Measurements from ENCODE around the gene IL1A. TPM values are rescaled to one million over a fixed set of nuclear protein-coding genes. Genes with fewer than 3 reads are reported as not detected.

The IL1A gene
- total RNA-seq, 4 donors from 2014 or later: 0.13 TPM; not detected in 3

DNA sequence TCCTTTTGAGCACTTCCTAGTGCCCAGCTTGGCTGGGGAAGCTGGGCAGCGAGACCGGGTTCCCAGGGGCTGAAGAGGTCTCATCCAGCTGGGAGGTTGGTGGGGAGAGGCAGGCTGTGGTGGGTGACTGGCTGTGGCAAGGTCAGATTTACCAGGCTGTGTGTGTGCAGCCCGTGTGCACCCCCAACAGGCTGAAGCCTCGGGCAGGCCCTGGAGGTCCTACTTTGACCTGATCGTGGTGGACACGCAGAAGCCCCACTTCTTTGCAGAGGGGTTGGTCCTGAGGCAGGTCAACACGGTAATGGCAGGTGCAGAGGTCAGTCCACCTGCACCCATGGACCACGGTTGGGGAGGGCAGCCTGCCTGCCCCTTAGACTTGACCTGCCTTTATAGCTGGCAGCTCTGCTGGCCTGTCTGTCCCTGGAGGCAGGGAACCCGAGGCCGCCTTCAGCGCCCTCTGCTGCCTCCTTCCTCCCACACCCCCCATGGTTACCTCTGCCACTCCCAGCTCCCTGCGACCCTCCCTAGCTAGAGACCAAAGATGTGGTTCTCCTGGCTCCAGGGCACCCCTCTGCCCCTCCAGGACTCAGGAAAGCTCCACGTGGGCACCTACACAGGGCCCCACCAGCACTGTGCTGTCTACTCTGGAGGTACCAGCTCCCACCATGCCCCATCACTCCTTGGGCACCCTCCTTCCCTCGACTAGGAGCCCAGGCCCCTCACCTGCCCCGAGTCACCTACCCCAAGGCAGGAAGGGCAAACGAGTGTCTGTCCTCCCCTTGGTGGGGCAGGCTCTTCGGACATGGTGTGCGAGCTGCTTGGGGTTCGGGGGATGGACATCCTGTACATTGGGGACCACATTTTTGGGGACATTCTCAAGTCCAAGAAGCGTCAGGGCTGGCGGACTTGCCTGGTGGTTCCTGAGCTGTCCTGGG lies 59.4 kb downstream of the IL1A start:
- peaks cover 0 to 8% (median 6%) of the 10 kb centered on the region in 4 donors for H3K4me1 ChIP-seq
- H3K36me3 ChIP-seq: no peaks in the 10 kb centered on the region
- intact Hi-C loops (cut with DNase I): loop anchor here (5.0 kb wide), 1 partner anchor 243 kb away; the partner anchor contains the start of gene TTL
- TF ChIP-seq POLR2A (IDR thresholded peaks at IDR 0.05; ENCODE audit: low read depth): no peak
- TF ChIP-seq POLR2AphosphoS5 (IDR thresholded peaks at IDR 0.05): no peak
- TF ChIP-seq, protein P1, sequence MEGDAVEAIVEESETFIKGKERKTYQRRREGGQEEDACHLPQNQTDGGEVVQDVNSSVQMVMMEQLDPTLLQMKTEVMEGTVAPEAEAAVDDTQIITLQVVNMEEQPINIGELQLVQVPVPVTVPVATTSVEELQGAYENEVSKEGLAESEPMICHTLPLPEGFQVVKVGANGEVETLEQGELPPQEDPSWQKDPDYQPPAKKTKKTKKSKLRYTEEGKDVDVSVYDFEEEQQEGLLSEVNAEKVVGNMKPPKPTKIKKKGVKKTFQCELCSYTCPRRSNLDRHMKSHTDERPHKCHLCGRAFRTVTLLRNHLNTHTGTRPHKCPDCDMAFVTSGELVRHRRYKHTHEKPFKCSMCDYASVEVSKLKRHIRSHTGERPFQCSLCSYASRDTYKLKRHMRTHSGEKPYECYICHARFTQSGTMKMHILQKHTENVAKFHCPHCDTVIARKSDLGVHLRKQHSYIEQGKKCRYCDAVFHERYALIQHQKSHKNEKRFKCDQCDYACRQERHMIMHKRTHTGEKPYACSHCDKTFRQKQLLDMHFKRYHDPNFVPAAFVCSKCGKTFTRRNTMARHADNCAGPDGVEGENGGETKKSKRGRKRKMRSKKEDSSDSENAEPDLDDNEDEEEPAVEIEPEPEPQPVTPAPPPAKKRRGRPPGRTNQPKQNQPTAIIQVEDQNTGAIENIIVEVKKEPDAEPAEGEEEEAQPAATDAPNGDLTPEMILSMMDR (IDR thresholded peaks at IDR 0.05): no peak
- no peak for TF ChIP-seq EP300 (IDR thresholded peaks at IDR 0.05)
- WGBS: 84% methylated on average over 19 of the region's 21 CpGs
- no peaks in the 10 kb centered on the region for H3K9me3 ChIP-seq
- H3K4me3 ChIP-seq: no peak overlapping the region
- peak; percentile 90 for DNase-seq (ENCODE audit: extremely low spot score)
- peaks cover 0 to 18% (median 0%) of the 10 kb centered on the region in 4 donors for H3K27me3 ChIP-seq
- H3K27ac ChIP-seq (replicated peaks in 1 of 4): no peak overlapping the region

DNA sequence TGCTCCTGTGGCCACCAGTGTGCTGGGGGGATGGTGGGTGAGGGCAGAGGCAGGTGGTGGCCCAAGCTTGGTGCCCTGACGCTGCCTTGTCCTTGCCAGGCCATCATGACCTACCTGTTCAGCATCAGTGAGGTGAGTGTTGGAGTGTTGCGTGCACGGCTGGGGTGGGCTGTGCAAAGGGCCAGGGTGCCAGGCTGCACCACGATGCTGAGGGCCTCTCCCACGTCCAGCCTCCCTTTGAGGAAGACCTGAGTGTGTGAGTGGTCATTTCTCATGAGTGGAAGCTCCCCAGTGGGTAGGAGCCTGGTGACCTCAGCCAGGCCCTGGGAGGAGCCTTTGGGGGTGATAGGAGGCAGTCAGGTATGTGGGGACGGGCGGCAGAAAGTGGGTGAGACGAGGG lies 60.3 kb downstream of the IL1A start:
- peaks cover 0 to 18% (median 0%) of the 10 kb centered on the region in 4 donors for H3K27me3 ChIP-seq
- H3K36me3 ChIP-seq: no peaks in the 10 kb centered on the region
- no peak for TF ChIP-seq EP300 (IDR thresholded peaks at IDR 0.05)
- no peak for TF ChIP-seq POLR2AphosphoS5 (IDR thresholded peaks at IDR 0.05)
- TF ChIP-seq POLR2A (IDR thresholded peaks at IDR 0.05; ENCODE audit: low read depth): no peak
- TF ChIP-seq, protein P1 (IDR thresholded peaks at IDR 0.05): no peak
- H3K4me3 ChIP-seq: no peak overlapping the region
- no peak overlapping the region for H3K27ac ChIP-seq (replicated peaks in 1 of 4)
- no peaks in the 10 kb centered on the region for H3K9me3 ChIP-seq
- intact Hi-C loops (cut with DNase I): no loop called here
- no peak for DNase-seq (ENCODE audit: extremely low spot score)
- peaks cover 0 to 8% (median 6%) of the 10 kb centered on the region in 4 donors for H3K4me1 ChIP-seq
- 100% methylated on average over 3 of the region's 8 CpGs for WGBS

Other genes starting within 250 kb of the IL1A start
- gene POLR1B, start 242.0 kb downstream of the IL1A start, total RNA-seq: 10 to 100 TPM in 3 of 4 donors, 1 to 10 TPM in 1; 10.0 to 12.4 (median 10.2) TPM
- 10 to 100 TPM; 12.0 to 21.9 (median 16.1) TPM for gene CHCHD5, start 199.9 kb downstream of the IL1A start, total RNA-seq
- 10 to 100 TPM; 12.0 to 34.1 (median 14.9) TPM for gene SLC20A1, start 138.6 kb downstream of the IL1A start, total RNA-seq
- gene NT5DC4, start 63.5 kb downstream of the IL1A start, total RNA-seq: not detected
- gene CKAP2L, start 19.9 kb downstream of the IL1A start, total RNA-seq: 1 to 10 TPM in 1 of 4 donors, under 1 TPM in 2, not detected in 1; 0.23 to 1.5 (median 0.91) TPM
- 1 to 10 TPM in 1 of 4 donors, not detected in 3; 2.7 TPM for gene IL1B, start 52.3 kb upstream of the IL1A start, total RNA-seq
- gene IL37, start 126.7 kb upstream of the IL1A start, total RNA-seq: not detected
- not detected for gene IL36G, start 193.5 kb upstream of the IL1A start, total RNA-seq
- gene IL36A, start 221.0 kb upstream of the IL1A start, total RNA-seq: not detected

Measured in esophagus muscularis mucosa (tissue), 4 donors.